ENCODE data around the gene FKBP2.
"Not testable (repeated sequence)": the region's sequence is repeated elsewhere in the genome, so short reads cannot be mapped to it uniquely, and the experiment has no call there.

Gene FKBP2

DNA sequence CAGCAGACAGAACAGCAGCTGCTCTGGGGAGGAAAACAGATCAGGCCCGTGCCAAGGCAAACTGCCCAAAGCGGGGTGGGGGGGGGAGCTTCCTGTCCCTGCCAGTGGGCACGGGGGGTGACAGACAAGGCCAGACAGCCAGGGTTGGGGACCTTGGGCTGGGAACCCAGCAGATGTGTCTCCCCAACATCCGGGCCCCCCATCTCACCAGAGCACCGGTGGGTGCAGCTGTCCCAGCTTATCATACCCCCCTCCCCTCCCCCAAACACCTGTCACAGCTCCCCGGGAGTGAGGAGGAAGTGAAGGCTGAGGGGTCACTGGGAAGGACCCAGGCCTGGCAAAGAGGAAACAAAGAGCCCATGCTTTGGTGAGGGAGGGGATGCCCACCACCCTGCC, 4.5 kb downstream of the FKBP2 start:
- H3K27ac ChIP-seq = peak overlapping the region; percentile 87 to 95
- DNase-seq (ENCODE audit: low spot score) = no peak
- no peak for TF ChIP-seq CTCF (IDR thresholded peaks at IDR 0.05)
- peak overlapping the region; percentile 81 for H3K4me3 ChIP-seq

- Histone ChIP-seq H3K27ac (peak overlapping the region; percentile 87 to 95), H3K4me3 (peak overlapping the region; percentile 81)
- peak; percentile 92 for DNase-seq (ENCODE audit: low spot score)
- no peak for TF ChIP-seq CTCF (IDR thresholded peaks at IDR 0.05)
Measured at GRCh38 chr11:64245797-64246620, 5.1 kb downstream of the FKBP2 start.

GRCh38 chr11:64246621-64246870, 5.7 kb downstream of the FKBP2 start:
- Histone ChIP-seq H3K27ac (peak overlapping the region; percentile 87 to 95), H3K4me3 (peak overlapping the region; percentile 81)
- not testable (repeated sequence) for DNase-seq (ENCODE audit: low spot score)

- Histone ChIP-seq H3K27ac (peak within 1 kb of the TSS; percentile 87 to 95), H3K4me3 (peak within 1 kb of the TSS; percentile 81)
- DNase-seq (ENCODE audit: low spot score) = peak; percentile 93
- no peak for TF ChIP-seq CTCF (IDR thresholded peaks at IDR 0.05)
Measured at GRCh38 chr11:64246871-64247728, 6.2 kb downstream of the FKBP2 start, which contains the start of gene PPP1R14B. PPP1R14B (minus strand) TSS chr11:64246943; CDS start chr11:64246673, 270 bp downstream.

DNA sequence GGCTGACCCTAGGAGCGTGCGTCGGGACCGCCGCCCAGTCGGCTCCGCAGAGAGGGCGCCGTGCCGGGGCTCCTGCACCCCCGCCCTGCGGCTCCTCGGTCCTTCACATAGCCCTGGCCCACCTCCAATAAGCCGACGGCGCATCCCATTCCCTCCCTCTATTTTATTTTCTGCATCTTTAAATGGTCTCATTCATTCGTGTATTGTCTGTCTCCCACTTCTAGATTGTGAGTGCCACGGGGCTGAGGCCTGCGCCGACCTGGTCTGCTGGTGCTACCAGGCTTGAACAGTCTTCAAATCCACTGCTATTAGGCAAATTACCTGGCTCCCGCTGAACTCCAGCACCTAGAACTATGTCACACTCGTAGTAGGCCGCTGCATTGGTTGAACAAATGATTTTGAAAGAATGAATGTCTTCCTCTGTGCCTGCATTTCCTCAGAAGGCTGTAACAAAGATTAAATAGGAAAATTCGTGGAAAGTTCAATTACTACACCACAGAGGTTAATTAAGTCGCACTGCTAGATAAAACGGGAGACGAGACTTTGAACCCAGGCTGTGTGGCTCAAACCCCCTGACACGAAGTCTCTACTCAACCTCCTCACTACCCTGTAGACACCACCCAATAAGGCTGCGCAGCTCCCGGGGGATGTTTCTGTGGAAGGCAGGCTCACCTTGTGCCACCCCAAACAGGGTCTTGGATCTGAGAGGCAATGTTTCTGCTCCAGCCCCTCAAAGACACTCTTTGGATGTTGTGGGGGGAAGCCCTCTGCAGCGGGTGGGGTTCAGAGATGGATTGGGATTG, 7.0 kb downstream of the FKBP2 start:
- DNase-seq (ENCODE audit: low spot score) = no peak
- Histone ChIP-seq H3K27ac (peak overlapping the region; percentile 85 to 95), H3K4me3 (peak overlapping the region; percentile 81)
- TF ChIP-seq CTCF (IDR thresholded peaks at IDR 0.05) = no peak

- no peak for DNase-seq (ENCODE audit: low spot score)
- no peak overlapping the region for H3K27ac ChIP-seq
- H3K4me3 ChIP-seq = no peak overlapping the region
- no peak for TF ChIP-seq CTCF (IDR thresholded peaks at IDR 0.05)
Measured at GRCh38 chr11:64248578-64248977, 7.7 kb downstream of the FKBP2 start.

GRCh38 chr11:64249038-64249437, 8.1 kb downstream of the FKBP2 start:
- DNase-seq (ENCODE audit: low spot score) = no peak

More at GRCh38 chr11:64249038-64249437, 8.1 kb downstream of the FKBP2 start:
- TF ChIP-seq CTCF (IDR thresholded peaks at IDR 0.05) = no peak
- Histone ChIP-seq H3K27ac (no peak overlapping the region), H3K4me3 (no peak overlapping the region)

All from coronary artery (tissue), 2 donors.